Measurements from ENCODE around the gene UBE2V1.

DNA sequence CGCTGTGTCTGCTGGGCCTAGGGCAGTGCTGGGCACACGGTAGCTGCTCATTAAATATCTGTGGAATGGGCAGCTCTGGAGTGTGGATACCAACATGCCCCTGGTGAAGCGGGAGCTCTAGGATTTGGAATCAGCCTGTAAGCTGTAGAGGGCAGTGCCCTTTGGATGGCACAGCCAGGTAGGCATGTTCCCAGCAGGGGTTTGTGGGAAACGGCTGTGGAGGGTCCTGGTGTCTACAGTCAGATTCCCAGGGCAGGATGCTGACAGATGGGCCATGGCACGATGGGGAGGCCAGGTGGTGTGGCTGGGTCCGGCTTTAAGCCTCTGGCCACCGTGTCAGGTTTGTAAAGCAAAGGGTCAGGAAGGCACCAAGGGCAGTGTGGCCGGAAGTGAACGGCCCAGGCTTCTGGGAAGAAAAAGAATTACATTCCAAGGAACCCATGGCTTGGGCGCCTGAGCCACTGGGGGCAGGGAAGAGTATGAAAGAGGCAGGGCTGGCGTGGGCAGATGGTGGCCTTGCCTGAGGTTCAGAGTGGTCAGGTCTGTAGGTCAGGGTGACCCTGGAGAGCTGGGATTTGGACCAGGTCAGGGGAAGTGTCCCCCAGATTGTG is 44.8 kb downstream of the UBE2V1 start:
- TF ChIP-seq POLR2AphosphoS5 (IDR thresholded peaks at IDR 0.05) (no peak), CTCF (IDR thresholded peaks at IDR 0.05) (no peak), POLR2A (IDR thresholded peaks at IDR 0.05) (no peak)

Measured in prostate gland (tissue), 2 donors.